Measurements from ENCODE around the gene AP3B2. TPM values are rescaled to one million over a fixed set of nuclear protein-coding genes. Genes with fewer than 3 reads are reported as not detected.

The AP3B2 gene
- total RNA-seq, 1 experiment from 2014 or later = 0.07 TPM

GRCh38 chr15:82714016-82714415 is 4.3 kb upstream of the AP3B2 start:
- POLR2A ChIA-PET = no interaction called here
- no peak overlapping the region for H3K4me3 ChIP-seq (replicated peaks in 1 of 2; ENCODE audit: low read depth in 1 of 2, low read length in 2 of 2)
- RAD21 ChIA-PET (ENCODE audit: low non-redundant PET in 1 of 2, low total read pairs in 2 of 2, uncharacterized antibody in 2 of 2, unreplicated experiment in 2 of 2) = no interaction called here
- H2AFZ ChIP-seq (ENCODE audit: low read depth, low read length, poor library complexity, severe bottlenecking) = no peak overlapping the region
- H3K79me2 ChIP-seq (ENCODE audit: insufficient read depth, low read length) = no peaks in the 10 kb centered on the region
- CTCF ChIA-PET = no interaction called here
- H3K9me3 ChIP-seq (ENCODE audit: control insufficient read depth in 1 of 2, insufficient read depth in 1 of 2, low read depth in 1 of 2, low read length in 2 of 2) = no peaks in the 10 kb centered on the region
- BruUV-seq (replicated peaks) = no TSS peak
- H3K27ac ChIP-seq (ENCODE audit: low read depth, low read length) = no peak overlapping the region
- DNase-seq (ENCODE audit: low read depth, low spot score) (no peak), ATAC-seq (no peak)
- no peaks in the 10 kb centered on the region for H4K20me1 ChIP-seq (ENCODE audit: insufficient read depth)
- no peaks in the 10 kb centered on the region for H3K9me2 ChIP-seq (ENCODE audit: insufficient read depth)
- intact Hi-C loops (cut with micrococcal nuclease) = no loop called here
- H3K4me2 ChIP-seq (ENCODE audit: low read length) = no peak overlapping the region
- no peaks in the 10 kb centered on the region for H3K36me3 ChIP-seq (ENCODE audit: control insufficient read depth in 1 of 2, insufficient read depth in 2 of 2, low read length in 2 of 2)
- H3K27me3 ChIP-seq (ENCODE audit: insufficient read depth, low read length) = no peaks in the 10 kb centered on the region
- H3K4me1 ChIP-seq (ENCODE audit: control insufficient read depth in 1 of 2, insufficient read depth in 2 of 2, low read length in 2 of 2) = peaks cover 0 to 2% of the 10 kb centered on the region in 2 experiments; a peak in 1 of 4 replicates
- TF ChIP-seq EZH2phosphoT487 (IDR thresholded peaks at IDR 0.05; ENCODE audit: borderline replicate concordance) (no peak), EZH2 (IDR thresholded peaks at IDR 0.05) (no peak), SIN3A (IDR thresholded peaks at IDR 0.05; ENCODE audit: low read depth) (no peak), ZBTB33 (IDR thresholded peaks at IDR 0.05; ENCODE audit: extremely low read depth, insufficient replicate concordance, low read length) (no peak), POLR2AphosphoS5 (IDR thresholded peaks at IDR 0.05; ENCODE audit: low read depth, low read length) (no peak), MAX (IDR thresholded peaks at IDR 0.05) (no peak), JUND (IDR thresholded peaks at IDR 0.05) (no peak)
- H3K9ac ChIP-seq (ENCODE audit: low read length) = no peak overlapping the region

- no peak for DNase-seq (ENCODE audit: low read depth, low spot score)
- no peak overlapping the region for H3K4me2 ChIP-seq (ENCODE audit: low read length)
- no peak overlapping the region for H3K27ac ChIP-seq (ENCODE audit: low read depth, low read length)
- peaks cover 0 to 4% of the 10 kb centered on the region in 2 experiments; a peak in 1 of 4 replicates for H3K4me1 ChIP-seq (ENCODE audit: control insufficient read depth in 1 of 2, insufficient read depth in 2 of 2, low read length in 2 of 2)
- CTCF ChIA-PET = no interaction called here
- no peaks in the 10 kb centered on the region for H3K27me3 ChIP-seq (ENCODE audit: insufficient read depth, low read length)
- H3K9me3 ChIP-seq (ENCODE audit: control insufficient read depth in 1 of 2, insufficient read depth in 1 of 2, low read depth in 1 of 2, low read length in 2 of 2) = no peaks in the 10 kb centered on the region
- no peaks in the 10 kb centered on the region for H4K20me1 ChIP-seq (ENCODE audit: insufficient read depth)
- H3K36me3 ChIP-seq (ENCODE audit: control insufficient read depth in 1 of 2, insufficient read depth in 2 of 2, low read length in 2 of 2) = no peaks in the 10 kb centered on the region
- H3K9ac ChIP-seq (ENCODE audit: low read length) = no peak overlapping the region
- no peaks in the 10 kb centered on the region for H3K79me2 ChIP-seq (ENCODE audit: insufficient read depth, low read length)
- H2AFZ ChIP-seq (ENCODE audit: low read depth, low read length, poor library complexity, severe bottlenecking) = no peak overlapping the region
- POLR2A ChIA-PET = no interaction called here
- no peak for TF ChIP-seq SP1 (IDR thresholded peaks at IDR 0.05; ENCODE audit: low read depth)
- no peak for TF ChIP-seq YY1 (IDR thresholded peaks at IDR 0.05; ENCODE audit: extremely low read depth, insufficient replicate concordance, low read depth, low read length)
- H3K4me3 ChIP-seq (replicated peaks in 1 of 2; ENCODE audit: low read depth in 1 of 2, low read length in 2 of 2) = no peak overlapping the region
- RAD21 ChIA-PET (ENCODE audit: low non-redundant PET in 1 of 2, low total read pairs in 2 of 2, uncharacterized antibody in 2 of 2, unreplicated experiment in 2 of 2) = no interaction called here
- BruUV-seq (replicated peaks) = no TSS peak
- intact Hi-C loops (cut with micrococcal nuclease) = no loop called here
- ATAC-seq = no peak
- no peaks in the 10 kb centered on the region for H3K9me2 ChIP-seq (ENCODE audit: insufficient read depth)
These were observed 2.4 kb upstream of the AP3B2 start for GRCh38 chr15:82712036-82712435.

Data from HCT116 (cell line).